Smooth muscle cell (in vitro differentiated cells): ENCODE results near the gene IDH3A. TPM values are rescaled to one million over a fixed set of nuclear protein-coding genes. Genes with fewer than 3 reads are reported as not detected.

Experiments
- DNase-seq: peaks from one replicate; lab custom pipeline; 2025; ENCODE audit not compliant: unreplicated experiment; lab: John Stamatoyannopoulos, UW
- H2AFZ ChIP-seq: fragments of 200-600 bp; sonication (generic); 2 replicates; pipeline ENCODE4 v1.6.0; 2016; ENCODE audit warnings: antibody characterized with exemption, low read depth, mild to moderate bottlenecking
- H3F3A ChIP-seq: fragments of 200-600 bp; sonication (generic); 2 replicates; pipeline ENCODE4 v1.6.0; 2017; ENCODE audit warnings: antibody characterized with exemption, low read depth
- H3K27ac ChIP-seq: fragments of 200-600 bp; sonication (generic); 2 replicates; pipeline ENCODE4 v1.5.1; 2016; ENCODE audit warnings: low read depth, mild to moderate bottlenecking
- H3K27me3 ChIP-seq: fragments of 200-600 bp; sonication (generic); 2 replicates; pipeline ENCODE4 v1.6.1; 2016; ENCODE audit warnings: low read depth, mild to moderate bottlenecking
- H3K36me3 ChIP-seq: fragments of 200-600 bp; sonication (generic); 2 replicates; pipeline ENCODE4 v1.5.1; 2016; ENCODE audit warnings: low read depth
- H3K4me1 ChIP-seq: fragments of 200-600 bp; sonication (generic); 2 replicates; pipeline ENCODE4 v1.5.1; 2016; ENCODE audit warnings: low read depth
- H3K4me2 ChIP-seq: fragments of 200-600 bp; sonication (generic); 2 replicates; pipeline ENCODE4 v1.6.0; 2016; ENCODE audit warnings: mild to moderate bottlenecking
- H3K4me3 ChIP-seq: fragments of 200-600 bp; sonication (generic); 2 replicates; pipeline ENCODE4 v1.5.1; 2016; ENCODE audit warnings: mild to moderate bottlenecking
- H3K79me2 ChIP-seq: fragments of 200-600 bp; sonication (generic); 2 replicates; pipeline ENCODE4 v1.6.0; 2016; ENCODE audit warnings: low read depth, mild to moderate bottlenecking
- H3K9ac ChIP-seq: fragments of 200-600 bp; sonication (generic); 2 replicates; pipeline ENCODE4 v1.6.0; 2016; ENCODE audit warnings: low read depth
- H3K9me3 ChIP-seq: fragments of 200-600 bp; sonication (generic); replicated peaks from 2 replicates; pipeline ENCODE4 v1.5.1; 2016; ENCODE audit warnings: low read depth
- H4K20me1 ChIP-seq: fragments of 200-600 bp; sonication (generic); 2 replicates; pipeline ENCODE4 v1.6.0; 2016; ENCODE audit warnings: low read depth
- WGBS: methylation state at CpG from one replicate; pipeline ENCODE4 v1.1.7; 2016; ENCODE audit warnings: low lambda C conversion rate; 5-methylcytosine and 5-hydroxymethylcytosine counted together
- polyA plus RNA-seq: library from polyadenylated mRNA; unstranded; fragments of >200 nt; fragmentation: Nextera tagmentation; extraction: Ambion mirVana; gene quantifications from 2 replicates; pipeline ENCODE4 v1.2.1, GENCODE V29; 2016
- total RNA-seq: library from RNA; depleted of rRNA; stranded (reverse); fragments of >200 nt; gene quantifications from 2 replicates; pipeline ENCODE4 v1.2.3, GENCODE V29; 2014
- TF ChIP-seq, protein P1 (sequence below): fragments of 200-600 bp; sonication (generic); IDR thresholded peaks from 2 replicates; pipeline ENCODE4 v1.5.1; 2017; ENCODE audit warnings: borderline replicate concordance, mild to moderate bottlenecking, antibody characterized with exemption; ENCODE audit not compliant: insufficient read depth, poor library complexity, severe bottlenecking

IDH3A gene
- total and polyA plus RNA-seq, 2 experiments from 2014 or later = 31.3 to 56.9 TPM

DNA sequence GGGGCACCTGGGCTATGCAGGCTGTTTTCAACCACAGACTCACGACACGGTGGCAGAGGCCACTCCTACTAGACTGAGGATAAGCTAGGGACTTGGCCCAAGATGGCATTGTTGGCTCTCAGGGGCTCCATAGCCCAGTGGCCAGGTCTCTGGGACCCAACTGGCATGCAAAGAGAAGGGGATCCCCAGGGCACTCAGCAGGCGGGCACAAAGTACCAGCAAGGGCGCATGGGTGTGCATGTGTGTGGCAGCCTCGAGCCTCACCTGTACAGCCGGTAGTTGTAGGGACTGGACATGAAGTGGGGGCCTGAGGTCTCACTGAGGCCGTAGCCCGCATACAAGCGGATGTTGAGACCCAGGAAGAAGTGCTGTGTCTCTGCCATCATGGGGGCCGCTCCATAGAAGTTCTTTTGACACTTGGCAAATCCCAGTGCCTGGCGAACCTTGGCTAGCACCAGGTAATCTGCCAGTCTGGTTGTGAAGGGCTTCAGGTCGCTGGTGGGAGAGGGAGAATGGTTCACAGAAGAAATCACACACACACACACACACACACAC is 30.2 kb downstream of the IDH3A start:
- TF ChIP-seq, protein P1, sequence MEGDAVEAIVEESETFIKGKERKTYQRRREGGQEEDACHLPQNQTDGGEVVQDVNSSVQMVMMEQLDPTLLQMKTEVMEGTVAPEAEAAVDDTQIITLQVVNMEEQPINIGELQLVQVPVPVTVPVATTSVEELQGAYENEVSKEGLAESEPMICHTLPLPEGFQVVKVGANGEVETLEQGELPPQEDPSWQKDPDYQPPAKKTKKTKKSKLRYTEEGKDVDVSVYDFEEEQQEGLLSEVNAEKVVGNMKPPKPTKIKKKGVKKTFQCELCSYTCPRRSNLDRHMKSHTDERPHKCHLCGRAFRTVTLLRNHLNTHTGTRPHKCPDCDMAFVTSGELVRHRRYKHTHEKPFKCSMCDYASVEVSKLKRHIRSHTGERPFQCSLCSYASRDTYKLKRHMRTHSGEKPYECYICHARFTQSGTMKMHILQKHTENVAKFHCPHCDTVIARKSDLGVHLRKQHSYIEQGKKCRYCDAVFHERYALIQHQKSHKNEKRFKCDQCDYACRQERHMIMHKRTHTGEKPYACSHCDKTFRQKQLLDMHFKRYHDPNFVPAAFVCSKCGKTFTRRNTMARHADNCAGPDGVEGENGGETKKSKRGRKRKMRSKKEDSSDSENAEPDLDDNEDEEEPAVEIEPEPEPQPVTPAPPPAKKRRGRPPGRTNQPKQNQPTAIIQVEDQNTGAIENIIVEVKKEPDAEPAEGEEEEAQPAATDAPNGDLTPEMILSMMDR = no peak
- DNase-seq = no peak
- no peaks in the 10 kb centered on the region for H4K20me1 ChIP-seq
- H3K27me3 ChIP-seq = no peaks in the 10 kb centered on the region
- no peak overlapping the region for H3K9ac ChIP-seq
- no peaks in the 10 kb centered on the region for H3K79me2 ChIP-seq
- no peak overlapping the region for H3K4me2 ChIP-seq
- no peak overlapping the region for H2AFZ ChIP-seq
- no peak overlapping the region for H3K4me3 ChIP-seq
- H3F3A ChIP-seq = no peaks in the 10 kb centered on the region
- no peaks in the 10 kb centered on the region for H3K9me3 ChIP-seq
- 86% methylated on average over 12 of the region's 12 CpGs for whole genome bisulfite sequencing
- no peak overlapping the region for H3K27ac ChIP-seq
- H3K36me3 ChIP-seq = no peaks in the 10 kb centered on the region
- H3K4me1 ChIP-seq = no peaks in the 10 kb centered on the region

DNA sequence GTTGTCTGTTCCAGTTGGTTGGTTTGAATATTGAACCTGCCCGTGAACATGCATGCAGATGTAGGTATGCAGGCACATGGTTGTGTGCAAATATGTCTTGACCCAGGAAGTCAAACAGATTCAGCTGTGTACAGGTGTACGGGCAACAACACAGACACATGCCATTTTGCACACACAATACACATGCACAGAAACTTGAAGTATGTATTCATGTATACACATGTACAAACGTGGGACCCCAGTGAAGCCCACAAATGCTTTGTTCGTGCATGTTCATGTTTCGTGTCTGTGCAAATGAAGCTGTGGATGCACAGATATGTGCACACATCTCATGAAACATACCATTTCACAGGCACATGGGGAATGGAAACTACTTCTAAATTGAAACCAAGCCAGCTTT is 30.7 kb downstream of the IDH3A start:
- Histone ChIP-seq H3K27me3 (no peaks in the 10 kb centered on the region), H3K9me3 (no peaks in the 10 kb centered on the region), H3K27ac (no peak overlapping the region), H4K20me1 (no peaks in the 10 kb centered on the region), H3F3A (no peaks in the 10 kb centered on the region), H3K9ac (no peak overlapping the region), H3K36me3 (no peaks in the 10 kb centered on the region), H3K4me2 (no peak overlapping the region), H3K79me2 (no peaks in the 10 kb centered on the region), H3K4me1 (no peaks in the 10 kb centered on the region), H3K4me3 (no peak overlapping the region), H2AFZ (no peak overlapping the region)
- no peak for DNase-seq
- WGBS = 88% methylated on average over 5 of the region's 5 CpGs
- TF ChIP-seq, protein P1 = no peak

DNA sequence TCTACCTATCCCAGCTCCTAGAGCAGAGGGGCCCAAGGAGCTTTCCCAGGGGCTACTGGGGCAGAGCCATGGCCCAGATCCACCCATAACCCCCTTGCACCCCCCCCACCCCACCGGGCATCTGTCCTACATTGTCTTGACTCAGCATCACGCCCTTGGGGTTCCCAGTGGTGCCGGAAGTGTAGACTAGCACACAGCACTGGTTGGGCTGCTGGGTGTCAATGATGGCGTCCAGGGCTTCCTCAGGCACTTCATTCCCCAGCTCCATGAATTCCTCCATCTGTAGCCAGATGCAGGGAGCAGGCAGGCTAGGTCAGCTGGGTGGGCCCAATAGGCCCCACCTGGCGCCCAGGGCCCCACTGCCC is 33.2 kb downstream of the IDH3A start:
- no peaks in the 10 kb centered on the region for H3K27me3 ChIP-seq
- H3K27ac ChIP-seq = no peak overlapping the region
- H3K9ac ChIP-seq = no peak overlapping the region
- TF ChIP-seq, protein P1 = no peak
- H4K20me1 ChIP-seq = no peaks in the 10 kb centered on the region
- no peaks in the 10 kb centered on the region for H3K9me3 ChIP-seq
- no peak overlapping the region for H3K4me3 ChIP-seq
- 93% methylated on average over 5 of the region's 5 CpGs for WGBS
- no peaks in the 10 kb centered on the region for H3F3A ChIP-seq
- no peaks in the 10 kb centered on the region for H3K36me3 ChIP-seq
- H3K79me2 ChIP-seq = no peaks in the 10 kb centered on the region
- H2AFZ ChIP-seq = no peak overlapping the region
- DNase-seq = no peak
- H3K4me1 ChIP-seq = no peaks in the 10 kb centered on the region
- no peak overlapping the region for H3K4me2 ChIP-seq

GRCh38 chr15:78182821-78183220 is 33.7 kb downstream of the IDH3A start:
- no peaks in the 10 kb centered on the region for H3F3A ChIP-seq
- no peak for DNase-seq
- H2AFZ ChIP-seq = no peak overlapping the region
- H3K4me1 ChIP-seq = no peaks in the 10 kb centered on the region
- no peaks in the 10 kb centered on the region for H3K36me3 ChIP-seq
- H3K9ac ChIP-seq = no peak overlapping the region
- no peaks in the 10 kb centered on the region for H3K27me3 ChIP-seq
- H4K20me1 ChIP-seq = no peaks in the 10 kb centered on the region
- H3K4me3 ChIP-seq = no peak overlapping the region
- TF ChIP-seq, protein P1 = no peak
- H3K27ac ChIP-seq = no peak overlapping the region
- H3K79me2 ChIP-seq = no peaks in the 10 kb centered on the region
- no peak overlapping the region for H3K4me2 ChIP-seq
- WGBS = 89% methylated on average over 4 of the region's 4 CpGs
- H3K9me3 ChIP-seq = no peaks in the 10 kb centered on the region
